H1 (cell line): Measurements from ENCODE around the gene P4HB. TPM values are rescaled to one million over a fixed set of nuclear protein-coding genes. Genes with fewer than 3 reads are reported as not detected.
A peak's percentile ranks its signal among the peaks of the same experiment; 100 is the strongest.

Experiments
- CTCF ChIA-PET: fragments of 300-600 bp; sonication (Branson Sonifier 250); formaldehyde crosslinking; loops from one replicate; lab custom pipeline; 2021; ENCODE audit not compliant: partially characterized antibody; lab: Charles Lee
- POLR2A ChIA-PET: fragments of 300-600 bp; sonication (Branson Sonifier 250); formaldehyde crosslinking; loops from one replicate; lab custom pipeline; 2021; ENCODE audit warnings: inconsistent platforms; ENCODE audit not compliant: partially characterized antibody; lab: Charles Lee
- DNase-seq, 2 experiments: peaks; one replicate each; pipeline versions ENCODE4 v3.0.0 to v3.0.0-alpha.2; 2010 to 2022; ENCODE audit warnings: low spot score in 2 of 2, low read depth in 1 of 2, mixed read lengths in 1 of 2
- FAIRE-seq: peaks from 2 replicates; lab custom pipeline; 2011; peaks lifted over from hg19 to GRCh38; lab: Jason Lieb, UNC
- H2AFZ ChIP-seq: 2 replicates; pipeline ENCODE4 v1.8.1; 2012; ENCODE audit warnings: low read length, inconsistent platforms
- H2AK5ac ChIP-seq: 2 replicates; pipeline ENCODE4 v1.6.1; 2013; ENCODE audit warnings: low read depth, low read length
- H2BK120ac ChIP-seq: replicated peaks from 2 replicates; pipeline ENCODE3; 2013; ENCODE audit warnings: low read depth, low read length, inconsistent platforms
- H2BK12ac ChIP-seq: 2 replicates; pipeline ENCODE4 v1.6.1; 2013; ENCODE audit warnings: low read depth, low read length
- H2BK15ac ChIP-seq: 2 replicates; pipeline ENCODE4 v1.6.1; 2013; ENCODE audit warnings: low read length
- H2BK20ac ChIP-seq: 2 replicates; pipeline ENCODE4 v1.6.1; 2013; ENCODE audit warnings: low read length
- H2BK5ac ChIP-seq: 2 replicates; pipeline ENCODE4 v1.6.1; 2013; ENCODE audit warnings: low read depth, low read length
- H3K14ac ChIP-seq: 2 replicates; pipeline ENCODE4 v1.6.1; 2013; ENCODE audit warnings: inconsistent platforms; ENCODE audit not compliant: insufficient read length
- H3K18ac ChIP-seq: 2 replicates; pipeline ENCODE4 v1.6.1; 2013; ENCODE audit warnings: low read length; ENCODE audit errors: extremely low read depth
- H3K23ac ChIP-seq: 2 replicates; pipeline ENCODE4 v1.6.1; 2013; ENCODE audit warnings: inconsistent platforms; ENCODE audit not compliant: insufficient read length
- H3K23me2 ChIP-seq: 2 replicates; pipeline ENCODE4 v1.6.1; 2013; ENCODE audit warnings: low read depth, low read length
- H3K27ac ChIP-seq: 2 replicates; pipeline ENCODE4 v1.6.1; 2011; ENCODE audit warnings: low read depth, low read length, inconsistent platforms
- H3K27me3 ChIP-seq, 4 experiments: replicated peaks in 1 of 4; 1 replicate in 1 of 4; 2 replicates in 3 of 4; pipeline versions ENCODE4 v1.6.1 to v1.8.1; 2011 to 2013; ENCODE audit warnings: low read length in 3 of 4, mild to moderate bottlenecking in 3 of 4, inconsistent platforms in 2 of 4, mixed read lengths in 2 of 4, moderate library complexity in 1 of 4; ENCODE audit not compliant: control insufficient read depth in 3 of 4, insufficient read depth in 3 of 4; ENCODE audit errors: extremely low read depth in 1 of 4
- H3K36me3 ChIP-seq, 4 experiments: 2 replicates each; pipeline versions ENCODE4 v1.6.1 to v1.8.1; 2011 to 2013; ENCODE audit warnings: mild to moderate bottlenecking in 4 of 4, low read length in 3 of 4, moderate library complexity in 2 of 4, control low read depth in 1 of 4, inconsistent platforms in 1 of 4; ENCODE audit not compliant: insufficient read depth in 4 of 4, control insufficient read depth in 2 of 4
- H3K4ac ChIP-seq: replicated peaks from 2 replicates; pipeline ENCODE3; 2013; ENCODE audit warnings: low read length, low read depth, mixed read lengths, inconsistent platforms; ENCODE audit not compliant: insufficient read length
- H3K4me1 ChIP-seq, 4 experiments: replicated peaks in 1 of 4; 1 replicate in 1 of 4; 2 replicates in 3 of 4; pipeline versions ENCODE4 v1.6.1 to v1.8.1; 2011 to 2013; ENCODE audit warnings: low read length in 3 of 4, inconsistent platforms in 2 of 4, mixed read lengths in 1 of 4; ENCODE audit not compliant: insufficient read depth in 4 of 4, control insufficient read depth in 3 of 4
- H3K4me2 ChIP-seq, 2 experiments: 2 replicates each; pipeline versions ENCODE4 v1.6.1 to v1.8.1; 2011 to 2013; ENCODE audit warnings: low read depth in 2 of 2, low read length in 2 of 2, control low read depth in 1 of 2, inconsistent platforms in 1 of 2, mild to moderate bottlenecking in 1 of 2; ENCODE audit not compliant: insufficient read depth in 1 of 2
- H3K4me3 ChIP-seq, 4 experiments: fragments of 200-600, 300-600 bp in 1 of 4; sonication (generic), shearing (Covaris generic), sonication (Bioruptor Twin) in 1 of 4; 2 replicates each; pipeline versions ENCODE4 v1.5.1 to v1.8.1; 2011 to 2016; ENCODE audit warnings: low read length in 4 of 4, low read depth in 3 of 4, control low read depth in 2 of 4, inconsistent platforms in 2 of 4, mild to moderate bottlenecking in 2 of 4, mixed read lengths in 1 of 4, moderate library complexity in 1 of 4; ENCODE audit not compliant: insufficient read depth in 2 of 4; ENCODE audit errors: extremely low read depth in 1 of 4
- H3K56ac ChIP-seq: replicated peaks from 2 replicates; pipeline ENCODE3; 2013; ENCODE audit warnings: low read depth, mild to moderate bottlenecking, mixed read lengths, low read length, inconsistent platforms; ENCODE audit not compliant: insufficient read length
- H3K79me1 ChIP-seq: 2 replicates; pipeline ENCODE4 v1.6.1; 2013; ENCODE audit warnings: low read depth, low read length, control low read depth
- H3K79me2 ChIP-seq, 2 experiments: 2 replicates each; pipeline versions ENCODE4 v1.6.1 to v1.8.1; 2012 to 2013; ENCODE audit warnings: low read length in 2 of 2, mild to moderate bottlenecking in 2 of 2, inconsistent platforms in 1 of 2; ENCODE audit not compliant: insufficient read depth in 2 of 2, control insufficient read depth in 1 of 2
- H3K9ac ChIP-seq, 4 experiments: replicated peaks in 1 of 4; 1 replicate in 1 of 4; 2 replicates in 3 of 4; pipeline versions ENCODE4 v1.6.1 to v1.8.1; 2011 to 2013; ENCODE audit warnings: low read depth in 3 of 4, low read length in 3 of 4, control low read depth in 2 of 4, mild to moderate bottlenecking in 2 of 4, moderate library complexity in 2 of 4, inconsistent platforms in 1 of 4; ENCODE audit errors: extremely low read depth in 1 of 4
- H3K9me3 ChIP-seq, 2 experiments: 2 replicates each; pipeline versions ENCODE4 v1.6.1 to v1.8.1; 2012 to 2013; ENCODE audit warnings: mild to moderate bottlenecking in 2 of 2, moderate library complexity in 2 of 2, control low read depth in 1 of 2, inconsistent platforms in 1 of 2, low read depth in 1 of 2, low read length in 1 of 2, mixed read lengths in 1 of 2; ENCODE audit not compliant: insufficient read depth in 2 of 2
- H4K20me1 ChIP-seq, 2 experiments: replicated peaks in 1 of 2; 2 replicates each; pipeline versions ENCODE3 to v1.8.1; 2011 to 2013; ENCODE audit warnings: inconsistent platforms in 2 of 2, low read length in 2 of 2, mild to moderate bottlenecking in 1 of 2; ENCODE audit not compliant: insufficient read depth in 2 of 2, control insufficient read depth in 1 of 2
- H4K5ac ChIP-seq: 2 replicates; pipeline ENCODE4 v1.6.1; 2013; ENCODE audit warnings: low read length, low read depth, mixed read lengths, inconsistent platforms; ENCODE audit not compliant: insufficient read length
- H4K8ac ChIP-seq: 2 replicates; pipeline ENCODE4 v1.8.0; 2013; ENCODE audit warnings: mild to moderate bottlenecking, moderate library complexity, low read length, inconsistent platforms; ENCODE audit not compliant: insufficient read depth; ENCODE audit errors: extremely low read depth
- H4K91ac ChIP-seq: replicated peaks from 2 replicates; pipeline ENCODE3; 2013; ENCODE audit warnings: low read length, mixed read lengths, inconsistent platforms; ENCODE audit not compliant: insufficient read length
- HDAC6 ChIP-seq: IDR thresholded peaks from one replicate; pipeline ENCODE4 v1.7.1; 2012; ENCODE audit warnings: low read depth, mild to moderate bottlenecking, inconsistent platforms, low read length, moderate library complexity
- SUZ12 ChIP-seq: fragments of 200-600 bp; sonication (generic); IDR thresholded peaks from 2 replicates; pipeline ENCODE4 v1.6.1; 2012; ENCODE audit warnings: mild to moderate bottlenecking, inconsistent platforms, low read length, moderate library complexity, mixed read lengths
- WGBS, 2 experiments: shearing (Covaris generic) in 1 of 2; methylation state at CpG; one replicate each; pipeline versions ENCODE4 v1.1.6 to v1.1.7; 2013 to 2015; ENCODE audit warnings: low lambda C conversion rate in 2 of 2, mixed read lengths in 2 of 2, inconsistent platforms in 1 of 2, low coverage in 1 of 2, missing lambda C conversion rate in 1 of 2; ENCODE audit not compliant: insufficient replicate concordance in 2 of 2, insufficient coverage in 1 of 2, insufficient read length in 1 of 2; ENCODE audit errors: extremely low coverage in 1 of 2, missing lambda C conversion rate in 1 of 2; 5-methylcytosine and 5-hydroxymethylcytosine counted together
- polyA plus RNA-seq, 7 experiments: library from polyadenylated mRNA; depleted of rRNA in 3 of 7; stranded (reverse) in 5 of 7; unstranded in 2 of 7; fragments of >200 nt in 5 of 7; fragments of 200-250 nt in 2 of 7; gene quantifications; 1 replicate in 5 of 7; 2 replicates in 1 of 7; 4 replicates in 1 of 7; pipeline versions ENCODE4 v1.2.1 to v1.2.3, GENCODE V29; 2011 to 2013; ENCODE audit warnings: missing spikeins in 2 of 7, mixed read lengths in 2 of 7
- total RNA-seq: library from RNA; stranded (reverse); fragmentation: NEBNext Ultra II Directional; extraction: Animal tissue kit (Norgen Biotek cat#: 25700); gene quantifications from 2 replicates; pipeline ENCODE4 v1.2.1, GENCODE V29; 2021

P4HB gene
- total and polyA plus RNA-seq, 2 of the 8 experiments (the other 6 are each of a cell fraction or from before 2014, with no cell fraction given) = 41.4 to 379 TPM

DNA sequence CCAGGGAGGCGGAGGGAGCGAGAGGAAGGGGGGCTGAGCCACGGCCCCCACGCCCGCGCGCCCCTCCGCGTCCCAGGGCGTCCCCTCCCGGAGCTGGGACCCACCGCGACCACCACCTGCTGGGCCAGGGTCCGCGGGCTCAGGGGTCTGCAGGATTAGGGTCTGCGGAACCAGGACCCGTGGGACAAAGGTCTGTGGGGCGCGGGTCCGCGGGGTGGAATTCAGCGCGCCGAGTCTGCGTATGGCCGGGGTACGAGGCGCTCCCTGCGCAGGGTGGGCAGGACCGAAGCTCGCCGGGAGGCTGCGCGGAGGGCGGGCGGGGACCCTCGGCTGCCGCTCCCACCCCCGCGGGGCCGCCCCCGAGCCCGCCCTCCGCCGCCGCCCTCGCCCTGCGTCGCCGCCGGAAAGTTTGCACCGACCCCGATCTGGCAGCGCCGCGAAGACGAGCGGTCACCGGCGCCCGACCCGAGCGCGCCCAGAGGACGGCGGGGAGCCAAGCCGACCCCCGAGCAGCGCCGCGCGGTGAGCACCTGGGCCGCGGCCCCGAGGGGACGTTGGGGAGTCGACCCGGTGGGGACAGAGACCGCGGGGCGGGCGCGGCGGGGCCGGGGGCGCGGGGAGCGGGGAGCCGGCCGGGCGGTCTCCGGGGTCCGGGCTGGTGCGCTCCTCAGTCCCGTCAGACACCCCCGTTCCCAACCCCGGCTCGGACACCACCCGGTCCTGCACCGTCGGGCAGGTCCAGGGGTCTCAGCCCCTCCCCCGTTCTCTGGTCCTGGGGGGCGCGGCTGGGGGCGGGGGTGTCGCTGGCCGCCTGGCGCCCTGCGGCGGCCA, 56.4 kb downstream of the P4HB start, which contains the start of gene GCGR:
Gene GCGR, plus strand, starts transcription at position 423 of the 831 bp plus-strand sequence. CDS start 4,869 bp downstream, outside the sequence.
- H3K79me2 ChIP-seq = no peaks in the 10 kb centered on the region
- no peak within 1 kb of the TSS for H3K14ac ChIP-seq
- H3K18ac ChIP-seq = no peak within 1 kb of the TSS
- H4K20me1 ChIP-seq = peaks cover 0 to 1% of the 10 kb centered on the region in 2 experiments
- H4K8ac ChIP-seq = peak within 1 kb of the TSS; percentile 25
- H2BK20ac ChIP-seq = no peak within 1 kb of the TSS
- no peaks in the 10 kb centered on the region for H3K9me3 ChIP-seq
- H3K4me3 ChIP-seq = peak within 1 kb of the TSS; percentile 23 to 64 (median 32)
- peak within 1 kb of the TSS; percentile 82; the same call in 1 of the 2 replicates for H2AK5ac ChIP-seq
- FAIRE-seq (no peak), DNase-seq (no peak)
- H3K23me2 ChIP-seq = peaks cover 5% of the 10 kb centered on the region; the same call in 1 of the 2 replicates
- H4K5ac ChIP-seq = no peak within 1 kb of the TSS
- no peak within 1 kb of the TSS for H3K56ac ChIP-seq
- H2BK12ac ChIP-seq = peak within 1 kb of the TSS; percentile 39; the same call in 1 of the 2 replicates
- ChIA-PET POLR2A (no interaction called here), CTCF (no interaction called here)
- TF ChIP-seq HDAC6 = no peak
- TF ChIP-seq SUZ12 = peak; percentile 90
- no peak within 1 kb of the TSS for H4K91ac ChIP-seq
- H3K4me1 ChIP-seq = peaks cover 0 to 3% (median 0%) of the 10 kb centered on the region in 4 experiments; a peak in 3 of 7 replicates
- H2BK5ac ChIP-seq = no peak within 1 kb of the TSS
- no CpG with 5 or more reads among the region's 110 CpGs for whole genome bisulfite sequencing, 2 experiments
- H3K79me1 ChIP-seq = no peaks in the 10 kb centered on the region
- peak within 1 kb of the TSS in 1 of 4 experiments; percentile 46; a peak in 1 of 7 replicates for H3K9ac ChIP-seq
- H2AFZ ChIP-seq = no peak within 1 kb of the TSS
- no peak within 1 kb of the TSS for H3K4ac ChIP-seq
- H3K36me3 ChIP-seq = peaks cover 0 to 10% (median 0%) of the 10 kb centered on the region in 4 experiments; a peak in 1 of 8 replicates
- H3K23ac ChIP-seq = no peak within 1 kb of the TSS
- no peak within 1 kb of the TSS for H2BK120ac ChIP-seq
- H2BK15ac ChIP-seq = no peak within 1 kb of the TSS; the same call in 1 of the 2 replicates
- H3K27me3 ChIP-seq = peaks cover 38 to 59% (median 53%) of the 10 kb centered on the region in 4 experiments
- peak within 1 kb of the TSS; percentile 37 to 86 for H3K4me2 ChIP-seq
- H3K27ac ChIP-seq = no peak within 1 kb of the TSS
